ENCODE results near the gene COLQ. TPM values are rescaled to one million over a fixed set of nuclear protein-coding genes. Genes with fewer than 3 reads are reported as not detected.

The COLQ gene
- total RNA-seq, 1 donor from 2014 or later: 1.2 TPM

- ChIA-PET POLR2A (no interaction called here), CTCF (no interaction called here)
- H3K27me3 Mint-ChIP-seq: peaks cover 2% of the 10 kb centered on the region
- intact Hi-C loops (cut with micrococcal nuclease): no loop called here
- no peak overlapping the region for H3K4me3 Mint-ChIP-seq
- no peak for TF ChIP-seq CTCF (IDR thresholded peaks at IDR 0.05)
- H3K36me3 Mint-ChIP-seq (ENCODE audit: low read depth): no peaks in the 10 kb centered on the region
- no peak for DNase-seq
- no peaks in the 10 kb centered on the region for H3K9me3 Mint-ChIP-seq
- ATAC-seq (ENCODE audit: low read depth): no peak
- no peak overlapping the region for H3K27ac Mint-ChIP-seq
- H3K4me1 Mint-ChIP-seq: no peaks in the 10 kb centered on the region
Observed at GRCh38 chr3:15506571-15506970, 14.9 kb downstream of the COLQ start.

- no peak for TF ChIP-seq CTCF (IDR thresholded peaks at IDR 0.05)
- ATAC-seq (ENCODE audit: low read depth) (no peak), DNase-seq (no peak)
- ChIA-PET CTCF (no interaction called here), POLR2A (no interaction called here)
- intact Hi-C loops (cut with micrococcal nuclease): no loop called here
- H3K4me1 Mint-ChIP-seq: no peaks in the 10 kb centered on the region
- H3K36me3 Mint-ChIP-seq (ENCODE audit: low read depth): no peaks in the 10 kb centered on the region
- H3K9me3 Mint-ChIP-seq: no peaks in the 10 kb centered on the region
- H3K4me3 Mint-ChIP-seq: no peak overlapping the region
- peaks cover 2% of the 10 kb centered on the region for H3K27me3 Mint-ChIP-seq
- no peak overlapping the region for H3K27ac Mint-ChIP-seq
Observed at GRCh38 chr3:15505479-15506165, 15.9 kb downstream of the COLQ start.

GRCh38 chr3:15502616-15503015 lies 18.9 kb downstream of the COLQ start:
- ATAC-seq (ENCODE audit: low read depth): no peak
- Mint-ChIP-seq H3K4me1 (no peaks in the 10 kb centered on the region), H3K27ac (no peak overlapping the region), H3K27me3 (peaks cover 2% of the 10 kb centered on the region), H3K4me3 (no peak overlapping the region), H3K36me3 (ENCODE audit: low read depth) (no peaks in the 10 kb centered on the region), H3K9me3 (no peaks in the 10 kb centered on the region)
- POLR2A ChIA-PET: no interaction called here
- intact Hi-C loops (cut with micrococcal nuclease): no loop called here
- DNase-seq: no peak
- no peak for TF ChIP-seq CTCF (IDR thresholded peaks at IDR 0.05)
- CTCF ChIA-PET: no interaction called here

- H3K27me3 Mint-ChIP-seq: peaks cover 2% of the 10 kb centered on the region
- H3K4me3 Mint-ChIP-seq: no peak overlapping the region
- H3K9me3 Mint-ChIP-seq: no peaks in the 10 kb centered on the region
- H3K27ac Mint-ChIP-seq: no peak overlapping the region
- TF ChIP-seq CTCF (IDR thresholded peaks at IDR 0.05): no peak
- H3K4me1 Mint-ChIP-seq: no peaks in the 10 kb centered on the region
- POLR2A ChIA-PET: no interaction called here
- intact Hi-C loops (cut with micrococcal nuclease): no loop called here
- H3K36me3 Mint-ChIP-seq (ENCODE audit: low read depth): no peaks in the 10 kb centered on the region
- CTCF ChIA-PET: no interaction called here
- no peak for DNase-seq
- ATAC-seq (ENCODE audit: low read depth): no peak
Observed at GRCh38 chr3:15501126-15501525, 20.4 kb downstream of the COLQ start.

GRCh38 chr3:15500107-15500724 lies 21.3 kb downstream of the COLQ start:
- Mint-ChIP-seq H3K27ac (no peak overlapping the region), H3K36me3 (ENCODE audit: low read depth) (no peaks in the 10 kb centered on the region), H3K4me1 (no peaks in the 10 kb centered on the region), H3K9me3 (no peaks in the 10 kb centered on the region), H3K4me3 (no peak overlapping the region), H3K27me3 (peaks cover 2% of the 10 kb centered on the region)
- ATAC-seq (ENCODE audit: low read depth) (no peak), DNase-seq (no peak)
- CTCF ChIA-PET: no interaction called here
- no peak for TF ChIP-seq CTCF (IDR thresholded peaks at IDR 0.05)
- POLR2A ChIA-PET: no interaction called here
- intact Hi-C loops (cut with micrococcal nuclease): no loop called here

Data from activated B cell treated with CpG ODN at 0.5 μM for 24 hours (primary cell).